SIG-M5 treated with dmso at 0.1 percent for 504 hours (cell line): Measurements from ENCODE around the gene ESYT2.
"Not testable (repeated sequence)": the region's sequence is repeated elsewhere in the genome, so short reads cannot be mapped to it uniquely, and the experiment has no call there.

Experiments used
- DNase-seq: peaks from one replicate; lab custom pipeline; 2025; ENCODE audit not compliant: unreplicated experiment; lab: John Stamatoyannopoulos, UW

ESYT2 gene

DNA sequence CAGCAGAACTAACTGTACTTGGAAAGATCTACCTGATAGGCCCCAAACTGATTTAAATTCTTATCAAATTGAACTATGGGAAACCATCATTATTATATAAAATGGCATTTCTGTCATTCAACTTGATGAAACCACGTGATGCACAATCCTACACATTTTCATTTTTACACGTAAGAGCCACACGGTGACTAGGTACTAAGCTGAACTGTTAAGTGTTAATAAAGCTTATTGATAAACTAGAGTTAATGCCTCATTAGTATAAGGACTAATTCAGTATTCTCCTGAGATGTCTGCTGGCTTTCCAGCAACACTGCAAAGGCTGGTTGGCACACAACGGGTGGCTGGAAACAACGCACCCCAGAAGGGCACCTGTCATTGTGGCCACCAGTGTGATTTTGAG, 129.3 kb downstream of the ESYT2 start:
- no peak for DNase-seq

DNA sequence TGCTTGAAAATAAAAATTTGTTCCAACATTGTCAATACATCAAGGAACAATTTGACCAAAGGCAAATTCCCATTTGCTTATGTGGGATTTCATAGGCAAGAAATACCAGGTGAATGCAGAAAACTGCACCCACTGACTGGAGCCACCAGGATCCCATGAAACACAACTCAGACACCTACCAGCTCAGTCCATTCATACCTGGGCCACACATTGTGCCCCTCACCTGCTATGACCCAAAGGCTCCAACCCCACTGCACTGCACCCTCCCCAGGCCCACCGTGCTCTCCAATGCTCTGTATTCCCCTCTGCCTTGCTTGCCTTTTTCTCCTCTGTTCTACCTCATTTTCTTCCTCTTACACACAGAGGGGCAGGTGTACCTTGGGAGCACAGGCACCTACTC, 130.0 kb downstream of the ESYT2 start:
- no peak for DNase-seq

DNA sequence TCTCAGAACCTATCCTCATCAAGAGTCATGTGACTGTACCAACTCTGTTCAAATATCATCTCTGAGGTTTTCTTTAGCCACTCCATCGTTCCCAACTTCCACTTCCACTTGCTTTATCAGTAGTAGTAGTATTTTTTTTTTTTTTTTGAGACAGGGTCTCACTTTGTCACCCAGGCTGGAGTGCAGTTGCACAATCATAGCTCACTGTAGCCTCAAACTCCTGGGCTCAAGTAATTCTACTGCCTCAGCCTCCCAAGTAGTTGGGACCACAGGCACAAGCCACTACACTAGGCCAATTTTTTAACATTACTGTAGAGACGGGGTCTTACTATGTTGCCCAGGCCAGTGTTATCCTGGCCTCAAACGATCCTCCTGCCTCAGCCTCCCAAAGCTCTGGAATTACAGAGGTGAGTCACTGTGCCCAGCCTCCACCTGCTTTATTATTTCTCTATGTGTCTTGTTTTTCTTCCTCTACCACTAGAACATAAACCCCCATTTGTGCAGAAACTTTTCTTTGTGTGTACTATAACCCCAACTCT, 130.6 kb downstream of the ESYT2 start:
- no peak for DNase-seq

DNA sequence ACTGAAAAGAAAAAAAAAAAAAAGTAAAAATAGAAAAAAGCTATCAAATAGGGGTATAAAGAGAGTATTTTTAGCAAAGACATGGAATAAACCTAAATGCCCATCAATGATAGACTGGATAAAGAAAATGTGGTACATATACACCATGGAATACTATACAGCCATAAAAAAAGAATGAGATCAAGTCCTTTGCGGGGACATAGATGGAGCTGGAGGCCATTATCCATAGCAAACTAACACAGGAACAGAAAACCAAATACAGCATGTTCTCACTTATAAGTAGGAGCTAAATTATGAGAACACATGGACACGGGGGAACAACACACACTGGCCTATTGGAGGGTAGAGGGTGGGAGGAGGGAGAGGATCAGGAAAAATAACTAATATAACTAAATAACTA, 131.7 kb downstream of the ESYT2 start:
- not testable (repeated sequence) for DNase-seq

DNA sequence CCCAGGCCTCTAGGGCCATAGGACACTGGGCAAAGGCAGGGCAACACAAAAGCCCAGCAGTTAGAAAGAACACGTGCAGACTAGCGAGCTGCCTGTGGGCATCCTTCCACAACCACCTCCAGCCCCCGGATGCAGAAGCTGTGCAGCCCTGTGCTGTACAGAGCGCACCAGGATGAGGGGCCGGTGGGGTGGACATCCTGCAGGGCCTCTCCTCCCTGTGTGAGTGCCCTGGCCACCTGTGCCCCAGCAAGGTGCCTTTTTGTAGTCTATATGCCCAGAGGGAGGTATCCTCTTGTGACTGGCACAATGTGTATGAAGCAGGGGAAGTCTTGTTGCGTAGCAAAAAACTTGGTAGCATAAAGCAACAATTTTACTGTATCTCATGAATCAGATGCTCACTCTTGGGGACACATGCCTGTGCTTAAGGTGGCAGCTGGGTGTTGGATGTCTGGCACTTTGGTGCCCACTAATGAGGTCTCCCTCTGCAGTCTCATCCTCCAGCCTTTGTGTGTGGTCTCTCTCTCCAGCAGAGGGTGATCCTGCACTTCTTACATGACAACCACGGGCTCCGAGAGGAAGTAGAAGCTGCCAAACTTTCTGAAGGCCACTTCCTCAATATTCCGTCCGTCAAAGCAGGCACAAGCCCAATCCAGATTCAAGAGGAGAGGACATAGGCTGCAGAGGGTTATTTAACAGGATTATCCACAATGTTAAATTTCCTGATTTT, 133.4 kb downstream of the ESYT2 start:
- peak; percentile 92 for DNase-seq

DNA sequence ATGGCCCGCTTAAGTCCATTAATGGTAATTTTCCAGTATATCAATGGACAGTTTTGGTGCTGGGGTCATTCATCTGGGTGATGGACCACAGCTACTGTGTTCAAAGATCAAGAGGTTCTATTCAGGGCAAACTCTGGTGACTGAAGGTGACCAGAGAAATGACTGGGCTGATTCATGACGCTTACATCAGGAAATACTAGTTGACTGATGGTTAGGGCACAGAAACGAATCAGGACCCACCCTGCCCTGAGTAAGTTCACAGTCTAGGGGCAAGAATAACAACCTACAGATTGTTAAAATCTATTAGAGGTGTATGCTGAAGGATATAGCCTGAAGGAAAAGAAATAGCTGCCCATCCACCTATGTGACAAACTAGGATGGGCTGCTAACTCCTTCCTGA, 134.3 kb downstream of the ESYT2 start:
- no peak for DNase-seq

DNA sequence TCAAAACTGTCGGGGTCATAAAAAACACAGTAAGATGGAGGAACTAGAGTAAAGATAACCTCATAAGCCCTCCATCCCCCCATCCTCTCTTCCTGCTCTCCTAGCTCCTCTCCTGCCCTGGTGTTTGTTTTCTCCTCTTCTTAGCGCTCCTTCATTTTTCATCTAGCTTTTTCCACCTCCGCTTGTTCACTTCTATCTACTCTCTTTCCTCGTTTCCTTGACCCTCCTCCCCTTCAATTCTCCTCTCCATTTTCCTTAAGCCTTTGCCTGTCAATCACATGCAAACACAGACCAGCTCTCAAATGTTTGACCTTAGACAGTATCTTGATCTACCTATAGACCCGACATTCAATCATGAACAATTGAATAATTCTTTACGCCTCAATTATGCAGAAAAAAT, 134.7 kb downstream of the ESYT2 start:
- DNase-seq, result no peak

DNA sequence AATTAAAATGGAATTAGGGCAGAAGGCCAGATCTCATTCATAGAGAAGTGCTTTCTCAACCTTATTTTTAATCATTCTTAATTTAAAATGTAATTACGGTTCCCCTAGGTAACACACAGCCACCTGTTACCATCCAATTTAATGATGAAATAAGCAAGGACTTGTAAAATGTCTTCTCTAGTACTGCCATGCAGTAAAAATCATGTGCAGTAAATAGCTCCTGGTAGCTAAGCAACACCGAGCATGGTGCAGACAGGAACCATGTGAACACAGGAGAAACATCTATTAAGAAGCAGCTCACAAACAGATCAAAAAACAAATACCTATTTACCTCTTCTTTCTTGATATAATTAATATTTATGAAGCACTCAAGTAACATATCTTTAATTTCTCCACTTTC, 139.8 kb downstream of the ESYT2 start:
- no peak for DNase-seq

DNA sequence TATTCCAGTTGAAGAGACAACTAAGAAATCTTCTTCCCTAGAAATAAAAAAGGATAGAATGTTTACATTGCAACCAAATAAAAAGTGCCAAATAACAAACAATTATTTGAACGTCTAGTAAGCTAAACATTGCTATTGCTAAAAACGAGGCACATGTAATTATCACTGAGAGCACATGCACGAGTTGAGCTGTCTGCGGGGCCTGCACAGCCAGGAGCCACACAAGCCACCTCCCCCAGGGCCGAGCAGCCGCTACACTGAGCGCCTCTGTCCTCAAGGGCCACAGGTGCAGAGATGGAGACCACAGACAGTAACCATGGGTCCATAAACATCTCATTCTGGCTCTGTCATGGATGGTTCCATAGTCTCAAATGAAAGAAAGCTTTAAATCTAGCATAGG, 141.9 kb downstream of the ESYT2 start:
- DNase-seq, result no peak

DNA sequence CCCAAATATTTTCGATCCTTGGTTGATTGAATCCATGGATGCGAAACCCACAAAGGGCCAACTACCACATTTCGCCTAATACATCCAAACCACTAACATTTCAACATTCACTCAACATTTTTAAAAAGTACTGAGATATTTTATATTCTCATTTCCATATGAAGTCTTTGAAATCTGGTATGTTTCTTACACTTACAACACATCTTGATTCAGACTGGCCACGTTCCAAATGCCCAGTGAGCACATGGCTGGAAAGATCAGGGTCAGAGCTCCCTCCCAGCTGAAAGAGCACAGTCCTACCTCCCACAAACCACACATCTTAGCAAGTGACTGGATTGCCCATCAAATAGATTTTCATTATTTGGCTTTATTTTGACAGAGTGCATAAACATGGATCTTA, 143.6 kb downstream of the ESYT2 start:
- no peak for DNase-seq

DNA sequence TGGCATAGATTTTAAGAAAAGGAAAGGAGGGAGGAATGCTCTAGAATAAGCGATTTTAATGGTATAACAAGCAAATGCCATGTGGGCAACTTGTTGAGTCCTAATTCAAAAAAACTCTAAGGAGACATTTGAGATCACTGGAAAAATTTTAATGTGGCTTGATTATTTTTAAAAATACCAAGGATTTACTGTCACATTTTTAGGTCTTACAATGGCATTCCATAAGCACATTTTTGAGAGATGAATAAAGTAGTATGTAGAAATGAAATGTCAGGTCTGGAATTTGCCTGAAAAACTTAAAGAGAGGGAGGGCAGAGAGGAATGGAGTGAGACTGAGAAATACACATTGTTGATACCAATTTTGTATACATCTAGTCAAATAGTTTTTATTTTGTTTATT, 145.0 kb downstream of the ESYT2 start:
- no peak for DNase-seq

DNA sequence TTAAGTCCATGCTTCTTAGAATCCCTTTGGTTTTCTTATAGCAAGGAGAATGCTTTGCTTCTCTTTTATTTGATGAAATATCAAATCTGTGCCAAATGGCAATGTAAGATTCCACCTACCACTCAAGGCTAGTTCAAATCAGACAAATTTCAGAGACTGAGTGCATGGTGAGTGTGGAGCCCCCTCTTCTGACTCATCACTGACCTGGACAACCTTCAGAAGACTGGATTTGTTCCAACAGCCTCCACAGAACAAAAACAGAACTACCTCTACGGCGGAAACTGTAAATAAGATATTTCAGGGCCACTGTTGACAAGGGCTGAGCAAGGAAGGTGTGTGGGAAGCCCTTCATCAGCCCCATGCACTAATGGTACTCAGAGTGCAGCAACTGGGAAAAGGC, 145.8 kb downstream of the ESYT2 start:
- no peak for DNase-seq

DNA sequence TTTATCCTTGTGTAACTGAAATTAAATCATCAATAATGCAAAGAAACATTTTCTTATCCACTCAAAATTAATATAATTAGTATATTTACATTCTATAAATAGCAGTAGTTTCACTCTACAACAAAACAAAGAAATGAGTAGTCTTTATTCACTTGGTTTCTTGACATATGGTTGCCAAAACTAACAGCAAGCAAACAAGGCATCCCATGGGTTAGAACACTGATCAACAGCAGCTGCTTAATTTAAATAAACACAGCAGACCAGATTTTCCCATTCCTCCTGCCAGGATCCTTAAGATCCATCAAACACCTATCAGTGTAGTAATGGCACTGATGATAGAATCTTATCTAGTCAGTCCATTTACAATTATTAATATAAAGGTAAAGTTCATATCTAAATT, 146.9 kb downstream of the ESYT2 start:
- no peak for DNase-seq
